GM23338 (cell line): ENCODE measurements around the gene SCTR.

Source experiments
- EZH2 ChIP-seq: fragments of 200-600 bp; sonication (generic); IDR thresholded peaks from one replicate; pipeline ENCODE4 v1.8.0; 2017; ENCODE audit warnings: antibody characterized with exemption, mild to moderate bottlenecking, low read depth; ENCODE audit not compliant: unreplicated experiment
- POLR2AphosphoS5 ChIP-seq: IDR thresholded peaks from 2 replicates; pipeline ENCODE4 v1.6.1; 2016; ENCODE audit warnings: antibody characterized with exemption, low read depth
- REST ChIP-seq: IDR thresholded peaks from one replicate; pipeline ENCODE4 v1.6.1; 2018; ENCODE audit warnings: antibody characterized with exemption; ENCODE audit not compliant: unreplicated experiment
- STAT1 ChIP-seq: IDR thresholded peaks from one replicate; pipeline ENCODE4 v1.6.1; 2016; ENCODE audit warnings: antibody characterized with exemption; ENCODE audit not compliant: unreplicated experiment
- TF ChIP-seq, protein P1 (sequence below), 2 experiments: fragments of 200-600 bp in 1 of 2; sonication (generic) in 1 of 2; conservative IDR thresholded peaks; 2 replicates each; pipeline versions ENCODE4 v1.5.1 to v1.6.1; 2016 to 2017; ENCODE audit warnings: antibody characterized with exemption in 2 of 2, low read depth in 2 of 2, mild to moderate bottlenecking in 2 of 2, moderate library complexity in 1 of 2
- TF ChIP-seq, protein P2 (sequence below): IDR thresholded peaks from 2 replicates; pipeline ENCODE4 v1.6.1; 2016; ENCODE audit warnings: antibody characterized with exemption

DNA sequence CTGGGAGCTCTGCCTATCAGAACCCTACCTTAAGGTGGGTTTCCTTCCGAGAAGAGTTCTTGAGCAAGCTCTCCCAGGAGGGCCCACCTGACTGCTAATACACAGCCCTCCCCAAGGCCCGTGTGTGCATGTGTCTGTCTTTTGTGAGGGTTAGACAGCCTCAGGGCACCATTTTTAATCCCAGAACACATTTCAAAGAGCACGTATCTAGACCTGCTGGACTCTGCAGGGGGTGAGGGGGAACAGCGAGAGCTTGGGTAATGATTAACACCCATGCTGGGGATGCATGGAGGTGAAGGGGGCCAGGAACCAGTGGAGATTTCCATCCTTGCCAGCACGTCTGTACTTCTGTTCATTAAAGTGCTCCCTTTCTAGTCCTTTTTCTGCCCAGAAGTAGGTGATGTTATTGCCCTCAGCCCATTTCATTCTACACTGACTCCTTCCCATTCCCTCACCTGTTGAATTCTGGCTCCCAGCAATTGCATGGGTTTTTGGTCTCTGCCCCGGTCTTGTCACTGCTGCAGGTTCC lies 86.1 kb downstream of the SCTR start:
- TF ChIP-seq, protein P1, sequence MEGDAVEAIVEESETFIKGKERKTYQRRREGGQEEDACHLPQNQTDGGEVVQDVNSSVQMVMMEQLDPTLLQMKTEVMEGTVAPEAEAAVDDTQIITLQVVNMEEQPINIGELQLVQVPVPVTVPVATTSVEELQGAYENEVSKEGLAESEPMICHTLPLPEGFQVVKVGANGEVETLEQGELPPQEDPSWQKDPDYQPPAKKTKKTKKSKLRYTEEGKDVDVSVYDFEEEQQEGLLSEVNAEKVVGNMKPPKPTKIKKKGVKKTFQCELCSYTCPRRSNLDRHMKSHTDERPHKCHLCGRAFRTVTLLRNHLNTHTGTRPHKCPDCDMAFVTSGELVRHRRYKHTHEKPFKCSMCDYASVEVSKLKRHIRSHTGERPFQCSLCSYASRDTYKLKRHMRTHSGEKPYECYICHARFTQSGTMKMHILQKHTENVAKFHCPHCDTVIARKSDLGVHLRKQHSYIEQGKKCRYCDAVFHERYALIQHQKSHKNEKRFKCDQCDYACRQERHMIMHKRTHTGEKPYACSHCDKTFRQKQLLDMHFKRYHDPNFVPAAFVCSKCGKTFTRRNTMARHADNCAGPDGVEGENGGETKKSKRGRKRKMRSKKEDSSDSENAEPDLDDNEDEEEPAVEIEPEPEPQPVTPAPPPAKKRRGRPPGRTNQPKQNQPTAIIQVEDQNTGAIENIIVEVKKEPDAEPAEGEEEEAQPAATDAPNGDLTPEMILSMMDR (conservative IDR thresholded peaks at IDR 0.05; ENCODE audit: low read depth in 2 of 2) = no peak
- TF ChIP-seq REST = no peak
- no peak for TF ChIP-seq POLR2AphosphoS5
- no peak for TF ChIP-seq STAT1
- TF ChIP-seq, protein P2, sequence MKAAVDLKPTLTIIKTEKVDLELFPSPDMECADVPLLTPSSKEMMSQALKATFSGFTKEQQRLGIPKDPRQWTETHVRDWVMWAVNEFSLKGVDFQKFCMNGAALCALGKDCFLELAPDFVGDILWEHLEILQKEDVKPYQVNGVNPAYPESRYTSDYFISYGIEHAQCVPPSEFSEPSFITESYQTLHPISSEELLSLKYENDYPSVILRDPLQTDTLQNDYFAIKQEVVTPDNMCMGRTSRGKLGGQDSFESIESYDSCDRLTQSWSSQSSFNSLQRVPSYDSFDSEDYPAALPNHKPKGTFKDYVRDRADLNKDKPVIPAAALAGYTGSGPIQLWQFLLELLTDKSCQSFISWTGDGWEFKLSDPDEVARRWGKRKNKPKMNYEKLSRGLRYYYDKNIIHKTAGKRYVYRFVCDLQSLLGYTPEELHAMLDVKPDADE = no peak
- no peak for TF ChIP-seq EZH2
